SU-DHL-6 (cell line): ENCODE results near the gene RBMS3.

Experiments
- EZH2phosphoT487 ChIP-seq: fragments of 200-600 bp; sonication (generic), shearing (Covaris generic); conservative IDR thresholded peaks from 2 replicates; pipeline ENCODE4 v1.6.1; 2018; ENCODE audit warnings: mild to moderate bottlenecking, antibody characterized with exemption, low read length, moderate library complexity, mixed read lengths
- TF ChIP-seq, protein P1 (sequence below): fragments of 200-600 bp; sonication (generic); IDR thresholded peaks from one replicate; pipeline ENCODE4 v1.5.1; 2017; ENCODE audit warnings: antibody characterized with exemption, mild to moderate bottlenecking, low read length, moderate library complexity; ENCODE audit not compliant: insufficient read depth, poor library complexity, severe bottlenecking

DNA sequence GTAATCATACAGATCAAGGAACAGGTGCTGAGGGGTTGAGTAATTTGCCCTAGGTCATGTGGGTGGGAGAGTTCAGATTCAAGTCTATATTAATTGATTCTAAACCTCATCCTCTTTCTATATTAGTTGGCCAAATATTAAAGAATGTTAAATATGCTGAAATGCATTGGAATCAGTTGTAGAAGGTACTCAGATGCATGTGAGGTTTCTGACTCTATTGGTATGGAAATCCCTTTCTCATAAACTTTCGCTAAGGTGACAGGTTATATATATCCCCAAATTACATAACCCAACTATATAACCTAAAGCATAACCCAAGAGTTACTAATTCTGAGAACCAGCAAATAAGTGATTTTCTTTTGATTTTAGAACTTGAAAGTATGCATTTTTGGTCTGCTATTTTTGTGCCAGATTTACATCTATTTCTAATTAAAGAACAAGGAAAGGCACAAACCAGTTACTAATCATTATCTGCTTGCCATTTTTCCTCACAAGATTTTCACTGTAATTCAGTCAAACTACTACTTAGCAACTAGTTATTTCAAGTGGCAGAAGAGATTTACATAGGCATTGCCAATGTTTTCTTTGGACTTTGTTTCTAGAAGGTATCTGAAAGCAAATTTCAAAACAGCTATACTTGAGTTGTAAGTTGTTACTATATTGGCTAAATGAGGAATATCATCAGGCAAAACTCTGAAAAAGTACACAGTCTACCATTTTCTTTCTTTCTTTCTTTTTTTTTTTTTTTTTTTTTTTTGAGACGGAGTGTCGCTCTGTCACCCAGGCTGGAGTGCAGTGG lies 201.3 kb downstream of the RBMS3 start:
- TF ChIP-seq, protein P1, sequence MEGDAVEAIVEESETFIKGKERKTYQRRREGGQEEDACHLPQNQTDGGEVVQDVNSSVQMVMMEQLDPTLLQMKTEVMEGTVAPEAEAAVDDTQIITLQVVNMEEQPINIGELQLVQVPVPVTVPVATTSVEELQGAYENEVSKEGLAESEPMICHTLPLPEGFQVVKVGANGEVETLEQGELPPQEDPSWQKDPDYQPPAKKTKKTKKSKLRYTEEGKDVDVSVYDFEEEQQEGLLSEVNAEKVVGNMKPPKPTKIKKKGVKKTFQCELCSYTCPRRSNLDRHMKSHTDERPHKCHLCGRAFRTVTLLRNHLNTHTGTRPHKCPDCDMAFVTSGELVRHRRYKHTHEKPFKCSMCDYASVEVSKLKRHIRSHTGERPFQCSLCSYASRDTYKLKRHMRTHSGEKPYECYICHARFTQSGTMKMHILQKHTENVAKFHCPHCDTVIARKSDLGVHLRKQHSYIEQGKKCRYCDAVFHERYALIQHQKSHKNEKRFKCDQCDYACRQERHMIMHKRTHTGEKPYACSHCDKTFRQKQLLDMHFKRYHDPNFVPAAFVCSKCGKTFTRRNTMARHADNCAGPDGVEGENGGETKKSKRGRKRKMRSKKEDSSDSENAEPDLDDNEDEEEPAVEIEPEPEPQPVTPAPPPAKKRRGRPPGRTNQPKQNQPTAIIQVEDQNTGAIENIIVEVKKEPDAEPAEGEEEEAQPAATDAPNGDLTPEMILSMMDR: no peak
- no peak for TF ChIP-seq EZH2phosphoT487
